ENCODE measurements around the gene ATP8A1.
"Not testable (repeated sequence)": the region's sequence is repeated elsewhere in the genome, so short reads cannot be mapped to it uniquely, and the experiment has no call there.

ATP8A1 gene

GRCh38 chr4:42470023-42470422 lies 186.9 kb downstream of the ATP8A1 start:
- no peak for DNase-seq (ENCODE audit: low read depth, low spot score)

DNA sequence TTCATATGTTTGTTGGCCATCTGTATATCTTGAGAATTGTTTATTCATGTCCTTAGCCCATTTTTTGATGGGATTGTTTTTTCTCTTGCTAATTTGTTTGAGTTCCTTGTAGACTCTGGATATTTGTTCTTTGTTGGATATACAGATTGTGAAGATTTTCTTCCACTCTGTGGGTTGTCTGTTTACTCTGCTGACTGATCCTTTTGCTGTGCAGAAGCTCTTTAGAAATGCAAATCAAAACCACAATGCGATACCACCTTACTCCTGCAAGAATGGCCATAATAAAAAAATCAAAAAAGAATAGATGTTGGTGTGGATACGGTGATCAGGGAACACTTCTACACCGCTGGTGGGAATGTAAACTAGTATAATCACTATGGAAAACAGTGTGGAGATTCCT lies 189.1 kb downstream of the ATP8A1 start:
- not testable (repeated sequence) for DNase-seq (ENCODE audit: low read depth, low spot score)

- DNase-seq (ENCODE audit: low read depth, low spot score) = no peak
These were observed 190.5 kb downstream of the ATP8A1 start for GRCh38 chr4:42466273-42466844.

GRCh38 chr4:42464550-42465094 lies 192.3 kb downstream of the ATP8A1 start:
- DNase-seq (ENCODE audit: low read depth, low spot score) = no peak

DNA sequence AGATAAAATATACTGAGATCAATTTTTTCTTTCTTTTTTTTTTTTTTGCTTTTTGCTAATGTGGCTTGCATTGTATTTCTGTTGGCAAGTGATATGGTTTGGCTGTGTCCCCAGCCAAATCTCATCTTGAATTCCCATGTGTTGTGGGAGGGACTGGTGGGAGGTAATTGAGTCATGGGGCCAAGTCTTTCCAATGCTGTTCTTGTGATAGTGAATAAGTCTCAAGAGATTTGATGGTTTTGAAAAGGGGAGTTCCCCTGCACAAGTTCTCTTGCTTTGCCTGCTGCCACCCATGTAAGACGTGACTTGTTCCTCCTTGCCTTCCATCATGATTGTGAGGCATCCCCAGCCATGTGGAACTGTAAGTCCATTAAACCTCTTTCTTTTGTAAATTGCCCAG lies 195.7 kb downstream of the ATP8A1 start:
- not testable (repeated sequence) for DNase-seq (ENCODE audit: low read depth, low spot score)

DNA sequence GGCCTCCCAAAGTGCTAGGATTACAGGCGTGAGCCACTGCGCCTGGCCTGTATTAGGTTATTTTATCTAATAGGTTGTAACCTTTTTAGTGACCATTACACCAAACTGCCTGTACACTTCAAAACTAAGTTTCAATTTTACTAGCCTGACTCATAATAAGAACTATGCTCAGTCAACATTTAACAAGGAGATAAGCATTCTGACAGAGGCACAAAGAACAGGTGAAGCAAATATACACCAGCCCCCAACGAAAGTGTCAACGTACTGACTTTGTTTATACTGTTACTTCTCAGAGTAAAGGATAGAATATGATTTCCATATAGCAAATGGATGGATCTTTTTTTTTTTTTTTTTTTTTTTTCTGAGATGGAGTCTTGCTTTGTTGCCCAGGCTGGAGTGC lies 196.9 kb downstream of the ATP8A1 start:
- no peak for DNase-seq (ENCODE audit: low read depth, low spot score)

DNA sequence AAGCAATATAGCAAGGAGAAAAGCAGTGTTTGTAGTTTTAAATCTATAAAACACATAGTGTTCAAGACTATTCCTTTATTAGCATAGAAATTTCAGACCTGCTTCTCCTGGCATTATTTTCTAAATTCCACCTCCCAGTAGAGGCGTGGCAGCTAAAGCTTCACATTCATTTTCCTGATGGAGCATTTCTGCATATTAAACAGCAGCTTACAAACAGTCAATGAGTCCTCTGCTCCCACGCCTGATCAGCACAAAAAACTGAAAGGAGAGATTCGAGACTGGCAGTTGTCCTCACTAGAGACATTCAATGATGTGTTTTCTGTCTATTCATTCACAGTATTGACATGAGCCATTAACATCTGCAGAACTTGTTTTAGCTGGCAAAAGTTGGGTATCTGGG lies 198.2 kb downstream of the ATP8A1 start:
- no peak for DNase-seq (ENCODE audit: low read depth, low spot score)

GRCh38 chr4:42454755-42455420 lies 202.0 kb downstream of the ATP8A1 start:
- DNase-seq (ENCODE audit: low read depth, low spot score) = no peak

GRCh38 chr4:42453612-42454011 lies 203.3 kb downstream of the ATP8A1 start:
- no peak for DNase-seq (ENCODE audit: low read depth, low spot score)

GRCh38 chr4:42452823-42453222 lies 204.1 kb downstream of the ATP8A1 start:
- no peak for DNase-seq (ENCODE audit: low read depth, low spot score)

- no peak for DNase-seq (ENCODE audit: low read depth, low spot score)
These were observed 210.1 kb downstream of the ATP8A1 start for GRCh38 chr4:42446823-42447222.

DNA sequence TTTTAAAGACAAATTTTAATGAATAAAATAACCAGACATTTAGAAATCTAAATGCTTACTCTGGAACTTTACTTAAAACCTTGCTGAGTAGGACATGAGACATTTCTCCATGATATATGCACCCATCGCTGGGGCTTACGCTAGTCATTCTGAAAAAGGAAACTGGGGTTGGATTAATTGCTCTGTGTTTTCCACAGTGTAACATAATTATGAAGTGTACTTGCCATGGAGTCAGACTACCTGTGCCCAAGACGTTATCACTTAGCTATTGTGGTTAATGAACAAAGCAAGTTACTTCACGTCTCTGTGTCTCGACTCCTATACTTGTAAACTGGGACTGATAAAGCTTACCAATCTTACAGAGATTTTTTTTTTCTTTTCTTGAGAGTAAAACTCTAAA lies 211.9 kb downstream of the ATP8A1 start:
- no peak for DNase-seq (ENCODE audit: low read depth, low spot score)

DNA sequence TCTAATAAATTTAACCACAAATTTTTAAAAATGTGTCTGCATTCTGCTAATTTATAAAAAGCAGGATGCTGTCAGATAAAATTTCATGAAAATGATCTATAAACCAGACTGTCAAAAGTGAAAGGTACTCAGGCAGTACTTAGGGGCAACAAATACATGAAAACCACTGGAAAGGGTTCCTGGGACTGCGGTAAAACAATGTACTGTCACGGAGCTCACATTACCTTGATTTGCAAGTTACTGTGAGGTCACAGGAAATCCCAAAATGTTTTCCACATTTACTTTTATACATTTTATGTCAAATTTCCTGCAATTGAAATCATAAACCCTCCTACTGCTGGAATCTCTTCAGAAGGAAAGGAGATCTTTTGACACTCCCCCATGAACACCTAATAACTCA lies 214.3 kb downstream of the ATP8A1 start:
- DNase-seq (ENCODE audit: low read depth, low spot score) = no peak

- DNase-seq (ENCODE audit: low read depth, low spot score) = no peak
These were observed 216.8 kb downstream of the ATP8A1 start for GRCh38 chr4:42440083-42440482.

DNA sequence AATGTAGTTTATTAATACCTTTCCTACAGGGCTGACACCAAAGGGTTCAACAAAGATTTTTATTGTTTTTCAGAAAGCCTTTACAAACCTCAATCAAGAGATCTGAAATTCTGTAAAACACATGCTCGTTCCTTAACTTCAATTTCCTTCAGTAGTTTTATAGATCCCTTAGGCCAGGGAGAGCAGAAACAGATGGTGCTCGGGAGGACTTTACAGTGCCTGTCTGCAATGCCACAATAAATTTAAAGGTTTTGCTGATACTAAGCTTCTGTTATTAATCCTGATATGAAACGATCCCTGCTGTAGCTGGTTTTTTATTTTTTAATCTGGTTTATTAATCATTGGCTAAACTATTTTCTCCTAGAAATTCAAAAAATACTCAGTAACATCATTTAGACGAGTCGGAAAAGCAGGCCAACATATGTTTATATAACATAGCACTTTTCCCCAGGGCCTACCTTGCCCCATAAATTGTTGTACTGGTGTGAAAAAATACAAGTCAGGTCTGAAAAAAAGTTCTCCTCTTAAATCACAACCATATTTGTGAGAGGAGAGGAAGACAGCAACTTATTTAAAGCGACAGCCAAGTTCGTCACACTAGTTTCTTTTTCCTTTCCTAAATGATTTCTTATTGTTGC lies 219.9 kb downstream of the ATP8A1 start:
- DNase-seq (ENCODE audit: low read depth, low spot score) = no peak

- no peak for DNase-seq (ENCODE audit: low read depth, low spot score)
These were observed 228.9 kb downstream of the ATP8A1 start for GRCh38 chr4:42428036-42428435.

- DNase-seq (ENCODE audit: low read depth, low spot score) = no peak
These were observed 231.5 kb downstream of the ATP8A1 start for GRCh38 chr4:42425146-42426065.

DNA sequence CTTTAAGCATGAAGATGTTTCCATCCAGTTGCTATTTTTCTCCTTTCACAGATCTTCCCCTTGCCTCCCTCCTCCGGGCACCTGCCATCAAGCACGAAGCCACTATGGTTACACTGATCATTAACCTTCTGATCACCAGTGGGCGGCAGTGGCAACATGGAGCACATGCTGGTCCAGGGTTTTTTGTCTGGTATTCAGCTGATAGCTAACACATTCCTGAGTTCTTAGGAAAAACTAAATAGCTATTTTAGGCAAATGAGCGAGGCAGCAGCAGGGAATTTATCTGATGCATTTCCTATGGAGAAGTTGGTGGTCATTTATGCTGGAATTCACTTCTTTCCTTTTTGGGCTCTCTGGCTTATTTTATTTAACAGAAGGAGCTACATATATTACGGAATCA lies 236.8 kb downstream of the ATP8A1 start:
- no peak for DNase-seq (ENCODE audit: low read depth, low spot score)

GRCh38 chr4:42417550-42417949 lies 239.4 kb downstream of the ATP8A1 start:
- DNase-seq (ENCODE audit: low read depth, low spot score) = no peak

- no peak for DNase-seq (ENCODE audit: low read depth, low spot score)
These were observed 240.9 kb downstream of the ATP8A1 start for GRCh38 chr4:42416017-42416416.

GRCh38 chr4:42415281-42415680 lies 241.6 kb downstream of the ATP8A1 start:
- DNase-seq (ENCODE audit: low read depth, low spot score) = no peak

GRCh38 chr4:42412251-42412650 lies 244.7 kb downstream of the ATP8A1 start:
- DNase-seq (ENCODE audit: low read depth, low spot score) = peak; percentile 15

Data from smooth muscle cell of the brain vasculature (primary cell).